ENCODE measurements around the gene ADARB2.

The ADARB2 gene

DNA sequence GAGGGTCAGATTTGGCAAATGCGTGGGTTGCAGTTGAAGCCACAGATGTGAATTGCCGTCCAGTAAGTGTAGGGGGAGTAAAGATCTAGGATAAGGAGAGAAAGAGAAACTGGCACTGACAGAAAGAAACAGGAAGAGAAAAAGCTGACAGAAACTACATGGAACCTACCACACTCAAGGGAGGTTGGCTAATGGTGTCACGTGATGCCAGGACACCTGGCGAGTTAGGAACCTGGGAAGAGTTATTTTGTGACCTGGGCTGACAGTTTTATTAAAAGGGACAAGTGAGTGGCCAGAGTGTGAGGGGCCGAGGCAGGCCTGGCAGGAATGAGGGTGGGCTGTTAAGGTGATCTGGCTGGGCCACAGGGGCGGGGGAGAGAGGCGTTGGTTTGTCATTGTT is 188.7 kb downstream of the ADARB2 start:
- no peak overlapping the region for H3K27ac ChIP-seq
- TF ChIP-seq ZFX (IDR thresholded peaks at IDR 0.05; ENCODE audit: borderline replicate concordance) = no peak
- no peak for TF ChIP-seq CTCF (IDR thresholded peaks at IDR 0.05)

GRCh38 chr10:1548146-1548545 is 189.2 kb downstream of the ADARB2 start:
- H3K27ac ChIP-seq = no peak overlapping the region
- TF ChIP-seq CTCF (IDR thresholded peaks at IDR 0.05) = no peak
- no peak for TF ChIP-seq ZFX (IDR thresholded peaks at IDR 0.05; ENCODE audit: borderline replicate concordance)

- H3K27ac ChIP-seq = no peak overlapping the region
- TF ChIP-seq CTCF (IDR thresholded peaks at IDR 0.05) = no peak
These were observed 190.8 kb downstream of the ADARB2 start for GRCh38 chr10:1546431-1547110.

DNA sequence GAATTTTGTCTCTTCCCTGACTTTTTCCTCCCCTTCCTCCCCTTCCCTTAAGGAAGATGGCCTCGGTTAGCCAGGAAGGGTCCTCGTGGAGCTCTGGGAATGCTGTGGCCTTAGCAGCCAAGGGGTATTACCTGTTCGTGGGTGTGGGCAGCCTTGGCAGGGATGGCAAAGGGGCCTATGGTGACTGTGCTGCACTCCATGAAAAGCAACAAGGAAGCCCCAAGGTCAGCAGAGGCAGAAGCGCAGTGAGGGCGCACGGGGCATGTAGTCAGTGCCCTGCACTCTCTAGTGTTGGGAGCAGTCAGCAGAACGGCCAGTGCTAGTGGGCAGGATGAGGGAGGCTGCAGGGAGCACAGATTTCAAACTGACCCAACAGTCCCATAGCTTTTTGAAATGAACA is 191.8 kb downstream of the ADARB2 start:
- TF ChIP-seq ZFX (IDR thresholded peaks at IDR 0.05; ENCODE audit: borderline replicate concordance) = no peak
- no peak for TF ChIP-seq CTCF (IDR thresholded peaks at IDR 0.05)
- H3K27ac ChIP-seq = no peak overlapping the region

- TF ChIP-seq ZFX (IDR thresholded peaks at IDR 0.05; ENCODE audit: borderline replicate concordance) = no peak
- TF ChIP-seq CTCF (IDR thresholded peaks at IDR 0.05) = no peak
- no peak overlapping the region for H3K27ac ChIP-seq
These were observed 192.4 kb downstream of the ADARB2 start for GRCh38 chr10:1544929-1545328.

- TF ChIP-seq CTCF (IDR thresholded peaks at IDR 0.05) = no peak
- no peak for TF ChIP-seq ZFX (IDR thresholded peaks at IDR 0.05; ENCODE audit: borderline replicate concordance)
- no peak overlapping the region for H3K27ac ChIP-seq
These were observed 193.1 kb downstream of the ADARB2 start for GRCh38 chr10:1544209-1544673.

GRCh38 chr10:1543596-1543995 is 193.7 kb downstream of the ADARB2 start:
- H3K27ac ChIP-seq = no peak overlapping the region
- TF ChIP-seq CTCF (IDR thresholded peaks at IDR 0.05) (no peak), ZFX (IDR thresholded peaks at IDR 0.05; ENCODE audit: borderline replicate concordance) (no peak)
